Smooth muscle cell of the brain vasculature (primary cell): ENCODE results near the gene INPP5A.
"Not testable (repeated sequence)": the region's sequence is repeated elsewhere in the genome, so short reads cannot be mapped to it uniquely, and the experiment has no call there.

Experiments
- DNase-seq: peaks from one replicate; pipeline ENCODE4 v3.0.0-alpha.2; 2012; ENCODE audit warnings: low read depth, low spot score

INPP5A gene

GRCh38 chr10:132780356-132780755 is 242.8 kb downstream of the INPP5A start:
- no peak for DNase-seq

- no peak for DNase-seq
Observed at GRCh38 chr10:132781556-132781955, 244.0 kb downstream of the INPP5A start.

- DNase-seq: no peak
Observed at GRCh38 chr10:132783165-132783939, 245.8 kb downstream of the INPP5A start.

GRCh38 chr10:132783940-132784865 is 246.6 kb downstream of the INPP5A start:
- DNase-seq: no peak

GRCh38 chr10:132784866-132785722 is 247.5 kb downstream of the INPP5A start:
- no peak for DNase-seq

- no peak for DNase-seq
Observed at GRCh38 chr10:132785723-132786475, 248.3 kb downstream of the INPP5A start, which contains the start of gene NKX6-2. Gene NKX6-2 (minus strand): TSS chr10:132786147. CDS start chr10:132785948, 199 bp downstream.

GRCh38 chr10:132786476-132786883 is 248.9 kb downstream of the INPP5A start:
- DNase-seq: no peak

- no peak for DNase-seq
Observed at GRCh38 chr10:132786884-132787494, 249.4 kb downstream of the INPP5A start.

- DNase-seq: no peak
Observed at GRCh38 chr10:132787495-132788179, 250.1 kb downstream of the INPP5A start.

- DNase-seq: no peak
Observed at GRCh38 chr10:132788180-132788830, 250.7 kb downstream of the INPP5A start.

GRCh38 chr10:132788831-132789219 is 251.2 kb downstream of the INPP5A start:
- no peak for DNase-seq

GRCh38 chr10:132789659-132790148 is 252.1 kb downstream of the INPP5A start:
- no peak for DNase-seq

GRCh38 chr10:132790470-132790869 is 252.9 kb downstream of the INPP5A start:
- no peak for DNase-seq

- no peak for DNase-seq
Observed at GRCh38 chr10:132790934-132791829, 253.6 kb downstream of the INPP5A start.

- not testable (repeated sequence) for DNase-seq
Observed at GRCh38 chr10:132792099-132792498, 254.5 kb downstream of the INPP5A start.

GRCh38 chr10:132792796-132793195 is 255.2 kb downstream of the INPP5A start:
- no peak for DNase-seq

- no peak for DNase-seq
Observed at GRCh38 chr10:132793213-132793612, 255.6 kb downstream of the INPP5A start.
